Measurements from ENCODE around the gene MACROD2. TPM values are rescaled to one million over a fixed set of nuclear protein-coding genes. Genes with fewer than 3 reads are reported as not detected.

The MACROD2 gene
- total and polyA plus RNA-seq, 9 donors = 2.0 to 4.9 (median 3.1) TPM

DNA sequence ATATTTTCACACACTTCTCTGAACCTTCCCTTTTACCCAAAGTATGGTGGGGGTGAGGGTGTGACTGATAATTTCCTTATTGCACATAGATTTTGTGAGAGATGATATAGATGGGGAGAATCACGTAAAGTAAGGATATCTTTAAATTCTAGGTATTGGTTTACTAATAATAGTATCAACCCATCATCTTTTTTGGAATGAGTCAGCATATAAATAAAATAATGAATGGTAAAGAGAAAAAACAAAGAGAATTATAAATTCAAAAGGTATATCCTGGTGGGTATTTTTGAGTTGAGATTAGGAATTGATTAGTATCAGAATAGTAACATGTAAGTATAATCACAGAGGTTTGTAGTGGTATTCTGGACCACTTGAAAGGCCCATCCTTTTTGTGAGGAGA is 56.1 kb downstream of the MACROD2 start:
- no peaks in the 10 kb centered on the region for H3K36me3 ChIP-seq (ENCODE audit: control insufficient read depth, insufficient read depth, low read length)
- no CpG with 5 or more reads among the region's 1 CpG for WGBS (ENCODE audit: insufficient coverage)
- H3K27ac ChIP-seq (ENCODE audit: low read length) = no peak overlapping the region
- H3K4me1 ChIP-seq (ENCODE audit: control insufficient read depth, insufficient read depth, low read length) = no peaks in the 10 kb centered on the region
- H3K4me3 ChIP-seq (ENCODE audit: low read length) = no peak overlapping the region
- DNase-seq = no peak
- no peaks in the 10 kb centered on the region for H3K27me3 ChIP-seq (ENCODE audit: control insufficient read depth, insufficient read depth, low read length)
- H3K9me3 ChIP-seq (replicated peaks; ENCODE audit: control insufficient read depth, low read depth, low read length) = no peaks in the 10 kb centered on the region

GRCh38 chr20:14055127-14055742 is 59.9 kb downstream of the MACROD2 start:
- H3K27me3 ChIP-seq (ENCODE audit: control insufficient read depth, insufficient read depth, low read length) = no peaks in the 10 kb centered on the region
- no peak overlapping the region for H3K4me3 ChIP-seq (ENCODE audit: low read length)
- DNase-seq = peak; percentile 83
- H3K4me1 ChIP-seq (ENCODE audit: control insufficient read depth, insufficient read depth, low read length) = no peaks in the 10 kb centered on the region
- H3K27ac ChIP-seq (ENCODE audit: low read length) = no peak overlapping the region
- no peaks in the 10 kb centered on the region for H3K9me3 ChIP-seq (replicated peaks; ENCODE audit: control insufficient read depth, low read depth, low read length)
- H3K36me3 ChIP-seq (ENCODE audit: control insufficient read depth, insufficient read depth, low read length) = no peaks in the 10 kb centered on the region
- no CpG with 5 or more reads among the region's 4 CpGs for WGBS (ENCODE audit: insufficient coverage)

GRCh38 chr20:14062171-14062570 is 66.9 kb downstream of the MACROD2 start:
- Histone ChIP-seq H3K36me3 (ENCODE audit: control insufficient read depth, insufficient read depth, low read length) (no peaks in the 10 kb centered on the region), H3K27me3 (ENCODE audit: control insufficient read depth, insufficient read depth, low read length) (no peaks in the 10 kb centered on the region), H3K27ac (ENCODE audit: low read length) (no peak overlapping the region), H3K9me3 (replicated peaks; ENCODE audit: control insufficient read depth, low read depth, low read length) (no peaks in the 10 kb centered on the region), H3K4me1 (ENCODE audit: control insufficient read depth, insufficient read depth, low read length) (no peaks in the 10 kb centered on the region), H3K4me3 (ENCODE audit: low read length) (no peak overlapping the region)
- DNase-seq = no peak
- no CpG with 5 or more reads among the region's 2 CpGs for WGBS (ENCODE audit: insufficient coverage)

GRCh38 chr20:14062786-14063185 is 67.5 kb downstream of the MACROD2 start:
- no CpG with 5 or more reads among the region's 1 CpG for WGBS (ENCODE audit: insufficient coverage)
- Histone ChIP-seq H3K27ac (ENCODE audit: low read length) (no peak overlapping the region), H3K27me3 (ENCODE audit: control insufficient read depth, insufficient read depth, low read length) (no peaks in the 10 kb centered on the region), H3K4me3 (ENCODE audit: low read length) (no peak overlapping the region), H3K36me3 (ENCODE audit: control insufficient read depth, insufficient read depth, low read length) (no peaks in the 10 kb centered on the region), H3K9me3 (replicated peaks; ENCODE audit: control insufficient read depth, low read depth, low read length) (no peaks in the 10 kb centered on the region), H3K4me1 (ENCODE audit: control insufficient read depth, insufficient read depth, low read length) (no peaks in the 10 kb centered on the region)
- DNase-seq = no peak

DNA sequence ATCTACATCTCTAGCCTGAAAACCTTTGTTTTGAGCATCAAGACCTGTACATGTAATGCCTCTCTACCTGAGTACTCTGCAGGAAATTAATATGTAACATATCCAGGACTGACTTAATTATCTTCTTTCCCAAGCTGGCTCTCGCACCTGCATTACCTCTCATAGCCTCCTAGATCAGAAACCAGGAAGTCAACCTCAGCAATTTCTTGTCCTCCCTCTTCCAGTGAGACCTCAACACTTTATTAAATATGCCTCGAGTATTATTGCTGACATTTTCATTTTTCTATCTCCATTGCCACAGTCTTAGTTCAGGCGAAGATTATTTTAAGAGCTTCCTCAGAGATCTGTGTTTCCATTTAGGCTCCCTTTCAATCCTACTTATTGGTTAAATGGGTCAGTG is 69.0 kb downstream of the MACROD2 start:
- no peaks in the 10 kb centered on the region for H3K9me3 ChIP-seq (replicated peaks; ENCODE audit: control insufficient read depth, low read depth, low read length)
- no peak overlapping the region for H3K4me3 ChIP-seq (ENCODE audit: low read length)
- WGBS (ENCODE audit: insufficient coverage) = 83% methylated on average over 1 of the region's 3 CpGs
- no peak for DNase-seq
- no peaks in the 10 kb centered on the region for H3K27me3 ChIP-seq (ENCODE audit: control insufficient read depth, insufficient read depth, low read length)
- H3K27ac ChIP-seq (ENCODE audit: low read length) = no peak overlapping the region
- H3K36me3 ChIP-seq (ENCODE audit: control insufficient read depth, insufficient read depth, low read length) = no peaks in the 10 kb centered on the region
- H3K4me1 ChIP-seq (ENCODE audit: control insufficient read depth, insufficient read depth, low read length) = no peaks in the 10 kb centered on the region

GRCh38 chr20:14064921-14065320 is 69.6 kb downstream of the MACROD2 start:
- Histone ChIP-seq H3K4me1 (ENCODE audit: control insufficient read depth, insufficient read depth, low read length) (no peaks in the 10 kb centered on the region), H3K4me3 (ENCODE audit: low read length) (no peak overlapping the region), H3K27ac (ENCODE audit: low read length) (no peak overlapping the region), H3K27me3 (ENCODE audit: control insufficient read depth, insufficient read depth, low read length) (no peaks in the 10 kb centered on the region), H3K36me3 (ENCODE audit: control insufficient read depth, insufficient read depth, low read length) (no peaks in the 10 kb centered on the region), H3K9me3 (replicated peaks; ENCODE audit: control insufficient read depth, low read depth, low read length) (no peaks in the 10 kb centered on the region)
- WGBS (ENCODE audit: insufficient coverage) = no CpG with 5 or more reads among the region's 5 CpGs
- no peak for DNase-seq

DNA sequence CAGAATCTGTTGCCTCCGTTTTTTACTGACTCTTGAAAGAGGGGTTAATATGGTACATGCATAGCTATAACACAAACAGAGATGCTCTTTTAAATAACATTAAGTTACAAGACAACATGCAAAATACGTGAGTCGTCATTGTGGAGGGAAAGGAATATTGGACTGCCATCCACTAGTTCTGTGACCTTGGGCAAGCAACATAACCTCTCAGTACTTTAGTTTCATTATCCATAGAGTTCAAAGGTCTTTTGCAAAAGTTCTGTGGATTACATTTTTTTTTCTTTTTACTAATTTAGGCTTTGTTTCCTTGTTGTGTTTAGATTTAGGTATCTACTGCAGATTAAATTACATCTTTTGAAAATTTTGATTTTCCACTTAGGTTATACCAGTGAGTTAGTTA is 70.5 kb downstream of the MACROD2 start:
- no peak overlapping the region for H3K27ac ChIP-seq (ENCODE audit: low read length)
- H3K36me3 ChIP-seq (ENCODE audit: control insufficient read depth, insufficient read depth, low read length) = no peaks in the 10 kb centered on the region
- H3K4me1 ChIP-seq (ENCODE audit: control insufficient read depth, insufficient read depth, low read length) = no peaks in the 10 kb centered on the region
- H3K27me3 ChIP-seq (ENCODE audit: control insufficient read depth, insufficient read depth, low read length) = no peaks in the 10 kb centered on the region
- no peak for DNase-seq
- no peaks in the 10 kb centered on the region for H3K9me3 ChIP-seq (replicated peaks; ENCODE audit: control insufficient read depth, low read depth, low read length)
- WGBS (ENCODE audit: insufficient coverage) = no CpG with 5 or more reads among the region's 3 CpGs
- no peak overlapping the region for H3K4me3 ChIP-seq (ENCODE audit: low read length)

DNA sequence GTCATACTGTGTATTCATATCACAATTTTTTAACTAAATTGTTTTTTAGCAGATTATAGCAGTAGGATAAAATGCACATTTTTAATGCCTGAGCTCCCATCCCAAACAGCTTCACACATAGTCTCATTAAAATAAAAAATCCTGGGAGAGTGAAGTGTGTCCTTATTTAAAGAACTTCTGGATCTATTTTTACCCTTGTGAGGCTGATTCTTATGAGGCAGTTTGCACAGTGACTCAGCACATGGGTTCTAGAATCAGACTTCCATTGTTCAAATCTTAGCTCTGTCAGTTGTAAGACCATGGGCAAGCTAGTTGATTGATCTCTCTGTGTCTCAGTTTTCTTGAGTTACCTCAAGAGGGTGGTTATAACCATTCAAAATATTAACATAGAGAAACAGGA is 72.3 kb downstream of the MACROD2 start:
- no peaks in the 10 kb centered on the region for H3K36me3 ChIP-seq (ENCODE audit: control insufficient read depth, insufficient read depth, low read length)
- H3K4me1 ChIP-seq (ENCODE audit: control insufficient read depth, insufficient read depth, low read length) = no peaks in the 10 kb centered on the region
- H3K27me3 ChIP-seq (ENCODE audit: control insufficient read depth, insufficient read depth, low read length) = no peaks in the 10 kb centered on the region
- no peak overlapping the region for H3K4me3 ChIP-seq (ENCODE audit: low read length)
- no peaks in the 10 kb centered on the region for H3K9me3 ChIP-seq (replicated peaks; ENCODE audit: control insufficient read depth, low read depth, low read length)
- DNase-seq = no peak
- no peak overlapping the region for H3K27ac ChIP-seq (ENCODE audit: low read length)

DNA sequence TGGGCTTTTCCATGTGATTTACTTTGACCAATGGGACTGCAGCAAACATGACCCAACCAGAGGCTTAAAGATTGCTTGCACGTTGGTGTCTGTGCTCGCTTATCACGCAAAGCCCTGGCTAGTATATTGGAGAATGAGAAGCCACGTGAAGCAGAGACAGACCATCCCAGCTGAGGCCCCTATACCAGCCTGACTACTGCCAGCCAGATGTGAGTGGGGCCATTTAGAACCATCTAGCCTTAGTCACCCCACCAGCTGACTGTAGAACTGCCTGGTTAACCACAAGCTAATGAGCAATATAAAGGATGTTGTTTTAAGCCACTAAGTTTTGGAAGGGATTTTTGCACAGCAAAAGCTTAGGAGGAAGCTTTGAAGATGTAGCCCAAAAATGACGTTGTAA is 74.5 kb downstream of the MACROD2 start:
- Histone ChIP-seq H3K4me1 (ENCODE audit: control insufficient read depth, insufficient read depth, low read length) (no peaks in the 10 kb centered on the region), H3K27me3 (ENCODE audit: control insufficient read depth, insufficient read depth, low read length) (no peaks in the 10 kb centered on the region), H3K27ac (ENCODE audit: low read length) (no peak overlapping the region), H3K9me3 (replicated peaks; ENCODE audit: control insufficient read depth, low read depth, low read length) (no peaks in the 10 kb centered on the region), H3K4me3 (ENCODE audit: low read length) (no peak overlapping the region), H3K36me3 (ENCODE audit: control insufficient read depth, insufficient read depth, low read length) (no peaks in the 10 kb centered on the region)
- 92% methylated on average over 4 of the region's 5 CpGs for WGBS (ENCODE audit: insufficient coverage)
- DNase-seq = no peak

DNA sequence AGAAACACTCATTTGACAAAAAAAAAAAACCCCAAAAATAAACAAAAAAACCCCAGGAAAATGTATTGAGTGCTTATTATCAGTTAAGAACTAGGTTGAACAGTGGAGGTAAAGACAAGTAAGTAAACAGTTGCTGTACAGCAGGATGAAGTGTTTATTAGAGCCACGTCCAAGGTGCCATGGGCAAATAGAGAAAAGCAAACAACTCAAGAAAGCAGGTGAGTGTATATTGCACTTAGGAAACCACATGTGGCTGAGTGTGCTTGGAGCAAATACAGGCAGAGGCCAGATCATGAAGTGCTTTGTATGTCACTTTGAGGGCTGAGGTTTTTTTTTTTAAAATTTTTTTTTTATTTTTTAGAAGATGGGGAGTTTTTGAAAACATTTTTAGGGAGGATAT is 98.3 kb downstream of the MACROD2 start:
- no peaks in the 10 kb centered on the region for H3K27me3 ChIP-seq (ENCODE audit: control insufficient read depth, insufficient read depth, low read length)
- H3K4me1 ChIP-seq (ENCODE audit: control insufficient read depth, insufficient read depth, low read length) = no peaks in the 10 kb centered on the region
- no peaks in the 10 kb centered on the region for H3K9me3 ChIP-seq (replicated peaks; ENCODE audit: control insufficient read depth, low read depth, low read length)
- no peak for DNase-seq
- H3K27ac ChIP-seq (ENCODE audit: low read length) = no peak overlapping the region
- whole genome bisulfite sequencing (ENCODE audit: insufficient coverage) = 69% methylated on average over 1 of the region's 1 CpG
- no peak overlapping the region for H3K4me3 ChIP-seq (ENCODE audit: low read length)
- no peaks in the 10 kb centered on the region for H3K36me3 ChIP-seq (ENCODE audit: control insufficient read depth, insufficient read depth, low read length)

DNA sequence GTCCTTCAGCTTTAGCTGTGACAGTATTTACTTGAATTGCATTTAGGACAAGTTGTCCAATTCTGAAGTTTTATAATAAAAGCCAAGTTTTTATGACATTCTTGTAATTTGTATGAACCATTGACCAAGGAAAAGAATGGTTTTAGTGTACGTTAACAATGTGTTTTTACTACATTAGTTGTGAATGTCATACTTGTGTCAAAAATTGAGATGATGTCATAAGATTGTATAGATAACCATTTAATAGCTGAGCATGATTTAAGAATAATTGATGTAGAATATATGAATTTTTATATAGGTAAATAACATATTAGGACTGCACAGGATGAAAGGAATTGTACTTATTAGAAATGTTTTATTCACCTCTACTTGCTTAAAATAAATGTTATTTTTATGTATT is 102.9 kb downstream of the MACROD2 start:
- H3K27ac ChIP-seq (ENCODE audit: low read length) = no peak overlapping the region
- H3K4me1 ChIP-seq (ENCODE audit: control insufficient read depth, insufficient read depth, low read length) = no peaks in the 10 kb centered on the region
- no peaks in the 10 kb centered on the region for H3K36me3 ChIP-seq (ENCODE audit: control insufficient read depth, insufficient read depth, low read length)
- H3K9me3 ChIP-seq (replicated peaks; ENCODE audit: control insufficient read depth, low read depth, low read length) = no peaks in the 10 kb centered on the region
- DNase-seq = no peak
- H3K4me3 ChIP-seq (ENCODE audit: low read length) = no peak overlapping the region
- H3K27me3 ChIP-seq (ENCODE audit: control insufficient read depth, insufficient read depth, low read length) = no peaks in the 10 kb centered on the region
- WGBS (ENCODE audit: insufficient coverage) = no CpG with 5 or more reads among the region's 1 CpG
